Measurements from ENCODE around the gene TRPV5. TPM values are rescaled to one million over a fixed set of nuclear protein-coding genes. Genes with fewer than 3 reads are reported as not detected.

Gene TRPV5
- total RNA-seq, 4 donors from 2014 or later = not detected

DNA sequence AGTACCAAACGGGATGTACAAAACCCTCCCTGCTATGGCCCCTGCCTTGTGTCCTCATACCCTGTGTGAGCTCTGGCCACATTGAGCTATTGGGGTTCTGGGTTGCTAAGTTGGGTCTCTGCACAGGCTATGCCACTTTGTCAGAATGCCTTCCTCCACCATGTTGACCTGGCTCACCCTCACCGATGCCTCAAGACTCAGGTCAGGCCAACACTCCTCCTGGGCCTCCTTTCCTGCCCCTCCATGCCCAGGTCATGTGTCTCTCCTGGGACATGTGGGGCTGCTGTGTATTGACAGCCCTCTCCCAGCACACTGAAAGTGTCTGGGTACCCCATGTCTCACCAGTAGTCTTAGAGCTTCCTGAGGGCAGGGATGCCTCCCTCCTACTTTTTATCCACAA is 14.6 kb downstream of the TRPV5 start:
- intact Hi-C loops (cut with DNase I) = no loop called here
- Histone ChIP-seq H3K27me3 (no peaks in the 10 kb centered on the region), H3K9me3 (no peaks in the 10 kb centered on the region), H3K4me3 (replicated peaks in 1 of 3) (no peak overlapping the region), H3K4me1 (no peaks in the 10 kb centered on the region), H3K27ac (no peak overlapping the region), H3K36me3 (no peaks in the 10 kb centered on the region)
- WGBS, 2 donors = 88 to 93% methylated on average over 2 of the region's 2 CpGs
- no peak for DNase-seq
- TF ChIP-seq, protein P1, sequence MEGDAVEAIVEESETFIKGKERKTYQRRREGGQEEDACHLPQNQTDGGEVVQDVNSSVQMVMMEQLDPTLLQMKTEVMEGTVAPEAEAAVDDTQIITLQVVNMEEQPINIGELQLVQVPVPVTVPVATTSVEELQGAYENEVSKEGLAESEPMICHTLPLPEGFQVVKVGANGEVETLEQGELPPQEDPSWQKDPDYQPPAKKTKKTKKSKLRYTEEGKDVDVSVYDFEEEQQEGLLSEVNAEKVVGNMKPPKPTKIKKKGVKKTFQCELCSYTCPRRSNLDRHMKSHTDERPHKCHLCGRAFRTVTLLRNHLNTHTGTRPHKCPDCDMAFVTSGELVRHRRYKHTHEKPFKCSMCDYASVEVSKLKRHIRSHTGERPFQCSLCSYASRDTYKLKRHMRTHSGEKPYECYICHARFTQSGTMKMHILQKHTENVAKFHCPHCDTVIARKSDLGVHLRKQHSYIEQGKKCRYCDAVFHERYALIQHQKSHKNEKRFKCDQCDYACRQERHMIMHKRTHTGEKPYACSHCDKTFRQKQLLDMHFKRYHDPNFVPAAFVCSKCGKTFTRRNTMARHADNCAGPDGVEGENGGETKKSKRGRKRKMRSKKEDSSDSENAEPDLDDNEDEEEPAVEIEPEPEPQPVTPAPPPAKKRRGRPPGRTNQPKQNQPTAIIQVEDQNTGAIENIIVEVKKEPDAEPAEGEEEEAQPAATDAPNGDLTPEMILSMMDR (IDR thresholded peaks at IDR 0.05) = no peak
- TF ChIP-seq POLR2A (IDR thresholded peaks at IDR 0.05) = no peak

DNA sequence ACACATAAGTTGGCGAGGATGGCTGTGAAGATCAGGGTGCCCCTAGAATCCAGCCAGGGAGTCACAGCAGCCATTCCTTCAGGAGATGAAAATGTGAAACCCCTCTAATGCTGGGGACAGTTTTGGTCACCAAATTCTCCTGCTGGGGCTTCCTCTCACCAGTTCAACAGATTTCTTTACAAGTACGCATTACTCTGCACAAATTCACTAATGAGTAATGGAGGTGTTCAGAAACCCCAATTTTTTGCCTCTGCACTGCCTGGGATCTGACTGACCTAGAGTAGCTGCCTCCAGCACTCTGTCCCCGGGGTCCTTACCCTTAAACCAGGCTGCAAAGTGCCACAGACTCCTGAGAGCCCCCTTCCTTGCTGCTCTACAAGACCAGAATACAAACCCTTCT is 16.1 kb downstream of the TRPV5 start:
- Histone ChIP-seq H3K4me3 (replicated peaks in 1 of 3) (no peak overlapping the region), H3K4me1 (no peaks in the 10 kb centered on the region), H3K27me3 (no peaks in the 10 kb centered on the region), H3K36me3 (no peaks in the 10 kb centered on the region), H3K27ac (no peak overlapping the region), H3K9me3 (no peaks in the 10 kb centered on the region)
- intact Hi-C loops (cut with DNase I) = no loop called here
- WGBS, 2 donors = 79 to 80% methylated on average over 3 of the region's 3 CpGs
- DNase-seq = no peak
- no peak for TF ChIP-seq POLR2A (IDR thresholded peaks at IDR 0.05)
- TF ChIP-seq, protein P1 (IDR thresholded peaks at IDR 0.05) = no peak

DNA sequence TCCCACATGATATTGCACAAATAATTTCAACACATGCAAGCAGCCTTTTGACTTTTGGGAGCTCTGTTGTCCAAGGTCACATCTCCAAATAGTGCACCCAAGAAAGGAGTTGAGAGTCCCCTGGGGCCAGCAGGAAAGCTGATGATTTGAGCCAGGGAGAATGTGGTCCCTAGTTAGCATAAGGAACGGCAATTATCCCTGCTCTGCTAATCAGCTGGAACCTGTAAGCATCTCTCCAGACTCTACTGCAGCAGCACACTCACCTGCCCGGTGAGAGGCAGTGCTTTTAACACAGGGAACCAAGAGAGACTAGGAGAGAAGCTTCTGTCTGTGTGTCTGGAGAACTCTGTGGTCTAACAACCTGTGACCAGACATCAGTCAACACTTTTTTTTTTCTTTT is 17.0 kb downstream of the TRPV5 start:
- intact Hi-C loops (cut with DNase I) = no loop called here
- DNase-seq = peak; percentile 71 to 76
- WGBS, 2 donors = 10 to 17% methylated on average over 2 of the region's 2 CpGs
- Histone ChIP-seq H3K36me3 (no peaks in the 10 kb centered on the region), H3K27me3 (no peaks in the 10 kb centered on the region), H3K4me1 (no peaks in the 10 kb centered on the region), H3K27ac (no peak overlapping the region), H3K4me3 (replicated peaks in 1 of 3) (no peak overlapping the region), H3K9me3 (no peaks in the 10 kb centered on the region)
- TF ChIP-seq, protein P1 (IDR thresholded peaks at IDR 0.05) = no peak
- TF ChIP-seq POLR2A (IDR thresholded peaks at IDR 0.05) = no peak

DNA sequence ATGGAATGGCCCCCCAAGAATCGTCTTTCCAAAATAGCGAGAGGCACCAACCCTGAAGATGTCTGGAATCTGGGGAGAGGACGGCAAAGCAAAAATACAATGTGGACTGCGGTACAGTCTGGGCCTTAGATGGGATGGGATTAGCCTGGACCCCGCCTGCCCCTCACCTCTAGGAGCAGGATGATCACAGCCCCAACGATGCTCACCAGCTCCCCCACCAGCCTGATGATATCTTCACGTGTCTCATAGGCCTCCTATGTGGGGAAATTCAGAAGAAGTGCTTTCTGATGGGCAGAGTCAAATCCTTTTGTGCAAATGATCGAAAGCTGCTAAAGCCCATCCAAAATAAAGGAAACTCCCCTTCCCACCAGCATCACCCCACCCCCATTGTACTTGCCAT is 18.2 kb downstream of the TRPV5 start:
- intact Hi-C loops (cut with DNase I) = no loop called here
- H3K4me3 ChIP-seq (replicated peaks in 1 of 3) = no peak overlapping the region
- H3K4me1 ChIP-seq = no peaks in the 10 kb centered on the region
- WGBS, 2 donors = 92% methylated on average over 8 of the region's 8 CpGs
- H3K36me3 ChIP-seq = no peaks in the 10 kb centered on the region
- H3K27ac ChIP-seq = no peak overlapping the region
- DNase-seq = no peak
- no peaks in the 10 kb centered on the region for H3K27me3 ChIP-seq
- no peak for TF ChIP-seq POLR2A (IDR thresholded peaks at IDR 0.05)
- TF ChIP-seq, protein P1 (IDR thresholded peaks at IDR 0.05) = no peak
- H3K9me3 ChIP-seq = no peaks in the 10 kb centered on the region

DNA sequence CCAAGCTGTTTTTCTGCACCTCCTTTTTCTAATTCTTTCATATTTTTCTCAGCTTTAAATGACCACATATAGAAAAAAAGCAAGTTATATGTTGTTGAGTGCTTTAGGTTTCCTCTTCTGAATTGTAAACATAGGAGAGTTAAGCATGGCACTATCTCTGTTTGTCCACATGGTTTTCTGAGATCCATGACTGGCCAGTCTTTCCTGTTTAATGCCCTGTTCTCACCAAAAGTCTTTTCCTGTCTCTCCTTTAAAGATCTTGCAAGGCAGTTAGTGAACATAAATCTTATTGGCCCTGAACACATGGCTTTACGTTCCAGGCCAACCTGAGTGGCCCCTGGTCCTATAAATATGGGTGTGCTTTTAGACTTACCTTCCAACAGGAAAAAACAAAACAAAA is 19.4 kb downstream of the TRPV5 start:
- intact Hi-C loops (cut with DNase I) = no loop called here
- no peak overlapping the region for H3K27ac ChIP-seq
- H3K9me3 ChIP-seq = no peaks in the 10 kb centered on the region
- no peaks in the 10 kb centered on the region for H3K27me3 ChIP-seq
- no peak for DNase-seq
- WGBS, 2 donors = 72 to 81% methylated on average over 1 of the region's 1 CpG
- H3K36me3 ChIP-seq = no peaks in the 10 kb centered on the region
- H3K4me1 ChIP-seq = no peaks in the 10 kb centered on the region
- TF ChIP-seq, protein P1 (IDR thresholded peaks at IDR 0.05) = no peak
- no peak overlapping the region for H3K4me3 ChIP-seq (replicated peaks in 1 of 3)
